ENCODE measurements around the gene IFT122.
A peak's percentile ranks its signal among the peaks of the same experiment; 100 is the strongest.

DNA sequence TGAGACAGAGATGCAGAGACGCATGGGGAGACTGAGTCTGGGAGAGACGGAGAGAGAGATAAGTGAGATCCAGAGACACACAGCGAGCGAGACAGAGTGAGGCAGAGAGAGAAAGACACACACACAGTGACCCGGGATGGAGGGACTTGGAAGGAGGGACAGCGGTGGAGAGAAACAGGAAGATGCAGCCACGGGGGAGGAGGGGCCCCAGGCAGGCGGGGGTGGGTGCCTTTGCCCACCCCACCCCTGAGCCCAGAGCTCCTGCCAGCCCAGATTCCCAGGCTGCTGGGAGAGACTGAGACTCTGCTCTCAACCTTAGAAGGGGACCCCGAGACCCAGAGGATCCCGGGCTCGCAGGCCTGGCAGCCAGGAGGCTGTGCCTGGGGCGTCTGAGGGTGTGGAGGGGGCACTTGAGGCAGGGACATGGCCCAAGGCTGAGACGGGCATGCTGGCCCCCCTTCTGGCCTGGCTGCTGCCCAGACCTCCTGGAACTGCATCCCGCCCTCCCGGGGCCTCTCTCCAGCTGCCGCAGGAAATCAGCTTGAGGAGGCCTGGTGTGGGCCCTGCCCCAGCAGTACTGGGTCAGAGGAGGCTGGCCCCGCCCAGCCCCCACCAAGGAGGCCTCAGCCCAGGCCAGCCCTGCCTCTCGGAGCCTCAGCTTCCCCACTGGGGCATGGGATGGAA is 121.0 kb downstream of the IFT122 start:
- TF ChIP-seq CTCF (IDR thresholded peaks at IDR 0.05) (peak in 1 of 4 experiments; percentile 10), POLR2A (IDR thresholded peaks at IDR 0.05) (no peak)
